SU-DHL-6 (cell line): ENCODE results near the gene NFIA.

Source experiments
- H2AFZ ChIP-seq: fragments of 200-600 bp; sonication (generic); 2 replicates; pipeline ENCODE4 v1.6.1; 2014; ENCODE audit warnings: low read depth, mild to moderate bottlenecking, moderate library complexity, mixed read lengths, antibody characterized with exemption, low read length; ENCODE audit not compliant: severe bottlenecking
- H3F3A ChIP-seq: fragments of 200-600 bp; shearing (Covaris generic); 2 replicates; pipeline ENCODE4 v1.6.0; 2016; ENCODE audit warnings: antibody characterized with exemption, mild to moderate bottlenecking; ENCODE audit not compliant: insufficient read depth
- H3K27ac ChIP-seq: fragments of 200-600 bp; sonication (generic); 2 replicates; pipeline ENCODE4 v1.5.1; 2016; ENCODE audit warnings: low read depth, mild to moderate bottlenecking, low read length, moderate library complexity, mixed read lengths
- H3K27me3 ChIP-seq: fragments of 200-600 bp; sonication (generic), shearing (Covaris generic); 2 replicates; pipeline ENCODE4 v1.6.0; 2014; ENCODE audit warnings: mild to moderate bottlenecking, low read length
- H3K36me3 ChIP-seq: fragments of 200-600 bp; sonication (generic); 2 replicates; pipeline ENCODE4 v1.6.1; 2014; ENCODE audit warnings: mild to moderate bottlenecking, low read length, mixed read lengths
- H3K4me2 ChIP-seq: fragments of 300-600, 200-600 bp; shearing (Covaris generic), sonication (generic); 2 replicates; pipeline ENCODE4 v1.6.0; 2014; ENCODE audit warnings: low read length, low read depth, mild to moderate bottlenecking; ENCODE audit not compliant: poor library complexity, severe bottlenecking
- H3K4me3 ChIP-seq: fragments of 200-600 bp; sonication (generic); 2 replicates; pipeline ENCODE4 v1.5.1; 2014; ENCODE audit warnings: antibody characterized with exemption, low read length, mild to moderate bottlenecking, mixed read lengths; ENCODE audit not compliant: insufficient read depth, poor library complexity, severe bottlenecking
- H3K79me2 ChIP-seq: fragments of 200-600 bp; sonication (generic); 2 replicates; pipeline ENCODE4 v1.6.1; 2014; ENCODE audit warnings: mild to moderate bottlenecking, low read length, moderate library complexity; ENCODE audit not compliant: insufficient read depth
- H3K9ac ChIP-seq: fragments of 200-600 bp; sonication (generic); 2 replicates; pipeline ENCODE4 v1.7.0; 2014; ENCODE audit warnings: mild to moderate bottlenecking, low read length
- H3K9me2 ChIP-seq: fragments of 200-600 bp; sonication (generic); replicated peaks from 2 replicates; pipeline ENCODE4 v1.6.1; 2014; ENCODE audit warnings: low read length; ENCODE audit not compliant: insufficient read depth
- H3K9me3 ChIP-seq: fragments of 200-600 bp; sonication (generic); 2 replicates; pipeline ENCODE4 v1.6.1; 2014; ENCODE audit warnings: low read length, mixed read lengths; ENCODE audit not compliant: insufficient read depth
- H4K20me1 ChIP-seq: fragments of 200-600 bp; sonication (generic); 2 replicates; pipeline ENCODE4 v1.6.1; 2014; ENCODE audit warnings: low read depth, mild to moderate bottlenecking, antibody characterized with exemption, low read length, moderate library complexity, mixed read lengths
- CTCF ChIP-seq: fragments of 200-600 bp; sonication (generic); IDR thresholded peaks from one replicate; pipeline ENCODE4 v1.5.1; 2017; ENCODE audit warnings: antibody characterized with exemption, mild to moderate bottlenecking, low read length, moderate library complexity; ENCODE audit not compliant: insufficient read depth, poor library complexity, severe bottlenecking
- EZH2phosphoT487 ChIP-seq: fragments of 200-600 bp; sonication (generic), shearing (Covaris generic); conservative IDR thresholded peaks from 2 replicates; pipeline ENCODE4 v1.6.1; 2018; ENCODE audit warnings: mild to moderate bottlenecking, antibody characterized with exemption, low read length, moderate library complexity, mixed read lengths

NFIA gene

DNA sequence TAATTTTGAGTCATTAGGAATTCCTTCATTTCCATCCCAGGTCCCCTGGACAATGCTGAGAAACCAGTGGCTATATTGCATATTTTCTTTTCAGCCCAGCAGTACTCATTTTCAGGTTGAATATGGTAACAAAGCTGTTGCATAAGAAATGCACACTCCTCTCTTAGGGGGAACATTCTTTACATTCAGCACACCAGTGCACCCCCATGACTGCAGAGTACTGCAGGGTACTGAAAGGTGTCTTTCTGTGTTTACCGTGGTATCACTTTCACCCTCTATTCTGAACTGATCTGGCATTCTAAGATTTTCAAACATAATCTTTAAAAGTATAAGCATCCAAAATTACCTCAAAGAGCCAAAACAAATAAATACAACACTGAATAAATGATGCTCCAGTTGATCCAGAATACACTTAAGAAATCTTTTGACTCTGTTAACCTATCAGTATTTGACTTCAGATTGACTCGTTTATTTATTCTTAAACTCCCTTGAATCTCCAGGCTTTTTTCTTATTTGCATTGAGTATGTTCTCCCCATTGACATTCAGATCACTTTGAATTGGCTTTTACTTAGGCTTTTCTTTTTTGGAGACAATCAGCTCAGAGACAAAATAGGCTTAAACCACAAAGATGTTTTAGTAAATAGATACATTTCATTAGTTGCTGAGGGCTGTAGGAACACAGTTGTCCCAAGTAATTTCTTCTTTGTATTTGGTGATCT lies 213.6 kb downstream of the NFIA start:
- no peaks in the 10 kb centered on the region for H3K9me3 ChIP-seq
- H3K79me2 ChIP-seq = no peaks in the 10 kb centered on the region
- H3K9ac ChIP-seq = no peak overlapping the region
- no peak overlapping the region for H3K4me2 ChIP-seq
- no peaks in the 10 kb centered on the region for H4K20me1 ChIP-seq
- H3K4me3 ChIP-seq = no peak overlapping the region
- no peaks in the 10 kb centered on the region for H3K27me3 ChIP-seq
- no peak for TF ChIP-seq EZH2phosphoT487
- no peak for TF ChIP-seq CTCF
- no peak overlapping the region for H3K27ac ChIP-seq
- no peaks in the 10 kb centered on the region for H3F3A ChIP-seq
- no peaks in the 10 kb centered on the region for H3K36me3 ChIP-seq
- H2AFZ ChIP-seq = no peak overlapping the region
- no peaks in the 10 kb centered on the region for H3K9me2 ChIP-seq

DNA sequence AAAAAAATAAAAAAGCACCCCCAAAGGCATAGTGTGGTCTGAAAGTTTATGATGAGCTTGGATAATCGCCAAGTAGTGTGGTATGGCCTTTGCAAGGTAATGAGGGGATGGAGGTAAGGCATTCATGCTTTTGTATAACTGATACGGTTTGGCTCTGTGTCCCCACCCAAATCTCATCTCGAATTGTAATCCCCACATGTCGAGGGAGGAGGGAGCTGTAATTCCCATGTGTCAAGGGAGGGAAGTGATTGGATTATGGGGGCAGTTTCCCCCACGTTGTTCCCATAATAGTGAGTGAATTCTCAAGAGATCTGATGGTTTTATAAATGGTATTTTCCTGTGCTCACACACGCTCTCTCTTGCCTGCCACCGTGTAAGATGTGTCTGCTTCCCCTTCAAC lies 215.5 kb downstream of the NFIA start:
- TF ChIP-seq CTCF (no peak), EZH2phosphoT487 (no peak)
- Histone ChIP-seq H3K27me3 (no peaks in the 10 kb centered on the region), H3K9me2 (no peaks in the 10 kb centered on the region), H3K9me3 (no peaks in the 10 kb centered on the region), H3K9ac (no peak overlapping the region), H4K20me1 (no peaks in the 10 kb centered on the region; the same call in 1 of the 2 replicates), H3F3A (no peaks in the 10 kb centered on the region), H3K36me3 (no peaks in the 10 kb centered on the region), H3K27ac (no peak overlapping the region), H2AFZ (no peak overlapping the region), H3K4me3 (no peak overlapping the region), H3K4me2 (no peak overlapping the region), H3K79me2 (no peaks in the 10 kb centered on the region)

DNA sequence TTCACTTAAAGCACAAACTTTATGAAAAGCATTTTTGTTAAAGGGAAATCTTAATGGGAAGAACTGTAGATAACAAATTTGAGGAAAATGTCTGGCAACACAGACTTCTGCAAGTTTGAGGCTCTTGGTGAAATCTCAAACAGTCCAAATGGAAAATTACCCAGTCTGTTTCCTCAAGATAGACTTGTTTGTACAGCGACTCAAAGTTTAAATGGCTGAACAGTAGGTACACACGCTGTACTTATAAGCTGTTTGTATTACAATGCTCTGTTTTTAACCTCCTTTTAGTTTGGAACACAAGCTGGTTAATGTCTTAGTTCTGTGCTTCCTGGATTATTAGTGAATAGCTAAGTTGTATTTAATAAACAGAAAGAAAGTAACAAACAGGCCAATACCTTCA lies 217.1 kb downstream of the NFIA start:
- Histone ChIP-seq H3K27ac (no peak overlapping the region), H3K4me2 (no peak overlapping the region)

More for the DNA sequence above, 217.1 kb downstream of the NFIA start:
- H3K36me3 ChIP-seq = no peaks in the 10 kb centered on the region
- no peak for TF ChIP-seq CTCF
- no peak for TF ChIP-seq EZH2phosphoT487
- H3K9me3 ChIP-seq = no peaks in the 10 kb centered on the region
- no peaks in the 10 kb centered on the region; the same call in 1 of the 2 replicates for H4K20me1 ChIP-seq
- H3K9me2 ChIP-seq = no peaks in the 10 kb centered on the region
- H2AFZ ChIP-seq = no peak overlapping the region
- H3F3A ChIP-seq = no peaks in the 10 kb centered on the region
- H3K27me3 ChIP-seq = no peaks in the 10 kb centered on the region
- no peaks in the 10 kb centered on the region for H3K79me2 ChIP-seq
- H3K4me3 ChIP-seq = no peak overlapping the region
- H3K9ac ChIP-seq = no peak overlapping the region
